ENCODE measurements around the gene AKT1.

The AKT1 gene

DNA sequence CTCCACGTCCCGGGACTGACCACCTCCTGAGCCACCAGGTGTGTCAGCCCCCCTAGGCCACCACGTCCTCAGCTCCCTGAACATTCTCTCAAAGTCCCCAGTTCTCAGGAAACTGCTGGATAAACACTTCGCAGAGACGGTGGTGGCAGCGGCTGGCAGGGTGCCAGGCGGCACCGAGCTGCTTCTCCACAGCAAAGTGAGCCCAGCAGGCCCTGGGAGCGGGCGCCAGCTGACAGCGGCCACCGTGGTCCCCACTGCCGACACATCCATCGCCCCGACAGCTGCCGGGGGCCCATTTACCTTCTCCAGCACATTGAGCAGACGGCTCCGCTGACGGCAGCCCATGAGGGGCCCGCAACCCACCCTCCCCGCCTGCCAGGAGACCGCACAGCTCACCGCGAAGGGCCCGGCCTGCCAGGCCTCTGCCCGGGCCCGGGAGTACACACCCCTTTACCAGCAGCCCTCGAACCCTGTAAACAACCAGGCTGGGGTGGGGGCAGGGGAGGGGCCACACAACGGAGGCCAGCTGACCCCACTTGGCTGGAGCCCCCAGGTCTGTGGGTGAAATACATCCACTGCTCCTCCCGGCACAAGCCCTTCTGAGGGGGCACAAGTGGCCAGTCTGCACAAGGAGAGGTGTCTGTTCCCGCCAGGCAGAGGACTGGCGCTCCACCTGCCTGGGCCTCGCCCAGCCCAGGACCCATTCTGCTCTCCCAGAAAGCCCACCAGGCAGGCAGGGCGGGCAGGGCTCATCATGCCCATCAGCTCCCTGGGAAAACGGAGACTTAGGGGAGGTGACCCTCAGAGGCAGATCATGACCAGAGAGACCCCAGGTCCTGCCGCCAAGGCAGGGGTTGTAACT is 10.5 kb downstream of the AKT1 start:
- DNase-seq, result no peak

DNA sequence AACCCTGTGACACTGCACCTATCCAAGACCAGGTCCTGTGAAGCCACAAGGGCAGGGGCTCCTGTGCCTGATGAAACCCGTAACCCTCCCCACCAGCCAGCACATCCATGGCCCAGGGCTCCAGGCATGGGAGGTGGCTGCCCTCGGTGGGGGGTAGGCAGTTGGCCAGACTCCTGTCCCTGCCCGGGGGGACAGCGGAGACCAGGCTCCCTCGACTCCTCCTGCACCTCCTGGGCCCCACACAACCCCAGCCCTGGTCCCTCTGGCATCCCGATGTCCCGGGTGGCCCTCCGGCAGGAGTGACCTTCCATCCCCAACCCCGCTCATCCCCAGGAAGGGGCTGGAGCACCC is 11.4 kb downstream of the AKT1 start:
- no peak for DNase-seq

DNA sequence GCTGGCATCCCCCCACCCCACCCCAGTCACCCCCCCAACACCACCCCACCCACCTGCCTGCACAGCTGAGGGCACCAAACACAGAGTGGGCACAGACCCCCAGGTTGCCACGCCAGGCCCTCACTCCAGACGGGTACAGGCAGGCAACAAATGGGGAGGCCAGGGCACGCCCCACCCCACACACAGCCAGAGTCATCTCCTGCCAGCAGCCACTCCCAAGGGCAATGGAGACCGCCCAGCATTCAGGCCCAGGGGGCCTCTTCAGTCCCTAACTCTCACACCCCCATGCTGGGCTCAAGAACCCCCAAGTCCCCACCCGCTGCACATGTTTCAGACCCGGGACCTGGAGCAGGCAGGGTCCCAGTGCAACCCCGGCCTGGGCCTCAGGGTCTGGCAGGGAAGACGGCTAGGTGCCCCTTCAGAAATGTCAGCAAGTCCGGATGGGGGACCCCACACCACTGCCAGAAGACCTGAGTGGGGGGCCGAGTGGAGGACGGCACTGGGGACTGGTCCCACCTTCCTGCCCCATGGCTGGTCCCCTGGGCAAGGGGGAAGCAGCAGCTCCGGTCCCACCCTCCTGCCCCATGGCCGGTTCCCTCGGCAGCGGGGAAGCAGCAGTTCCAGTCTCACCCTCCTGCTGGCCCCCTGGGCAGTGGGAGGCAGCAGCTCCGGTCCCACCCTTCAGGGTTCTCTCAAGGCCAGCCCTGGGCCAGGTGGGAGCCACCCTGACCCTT is 11.9 kb downstream of the AKT1 start:
- DNase-seq, result no peak

DNA sequence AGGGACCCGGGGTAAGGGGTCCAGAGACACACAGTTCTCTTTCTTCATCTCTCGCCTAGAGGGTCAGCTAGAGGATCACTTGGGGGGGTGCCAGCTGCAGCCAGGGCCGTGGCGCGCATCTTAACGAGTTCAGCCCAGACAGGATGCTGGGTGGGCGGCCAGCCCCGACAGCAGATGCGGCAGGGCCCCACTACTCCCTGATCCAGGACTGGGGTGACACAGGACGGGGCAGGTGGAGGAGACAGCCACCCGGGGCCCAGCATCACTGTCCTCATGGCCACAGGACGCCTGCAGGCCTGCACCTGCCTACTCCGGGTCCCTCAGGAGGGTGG is 12.8 kb downstream of the AKT1 start:
- DNase-seq, result no peak

DNA sequence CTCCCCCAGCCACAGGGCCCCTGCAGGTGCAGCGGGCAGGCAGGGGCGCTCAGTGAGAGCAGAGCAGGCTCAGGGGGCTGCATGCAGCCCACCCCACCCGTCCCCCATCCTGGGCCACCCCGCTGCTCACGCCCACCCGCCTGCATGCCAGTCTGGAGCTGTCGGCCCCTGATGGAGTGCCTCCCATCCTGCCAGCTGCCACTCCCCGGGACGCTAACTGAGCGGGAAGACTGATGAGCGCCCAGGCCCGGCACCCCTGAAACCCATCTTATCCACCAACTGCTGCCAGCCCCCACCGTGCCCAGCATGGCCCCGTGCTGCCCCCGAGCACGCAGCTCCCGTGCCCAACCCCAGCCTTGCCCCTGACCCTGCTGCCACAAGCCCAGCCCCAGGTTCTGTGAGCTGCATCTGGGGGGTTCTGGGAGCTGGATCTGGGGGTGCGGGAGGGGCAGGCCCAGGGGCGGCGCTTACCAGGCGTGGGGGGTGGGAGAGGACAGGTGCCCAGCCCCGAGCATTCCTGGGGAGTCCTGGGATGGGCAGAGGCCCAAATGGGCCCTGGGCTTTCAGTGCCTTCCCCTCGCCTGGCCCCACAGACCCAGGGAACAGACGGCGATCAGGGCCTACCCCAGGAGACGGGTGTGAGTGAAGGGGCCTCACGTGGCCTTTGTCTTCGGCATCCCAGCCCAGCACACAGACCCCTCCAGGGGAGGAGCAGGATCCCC is 13.3 kb downstream of the AKT1 start:
- DNase-seq, result no peak

DNA sequence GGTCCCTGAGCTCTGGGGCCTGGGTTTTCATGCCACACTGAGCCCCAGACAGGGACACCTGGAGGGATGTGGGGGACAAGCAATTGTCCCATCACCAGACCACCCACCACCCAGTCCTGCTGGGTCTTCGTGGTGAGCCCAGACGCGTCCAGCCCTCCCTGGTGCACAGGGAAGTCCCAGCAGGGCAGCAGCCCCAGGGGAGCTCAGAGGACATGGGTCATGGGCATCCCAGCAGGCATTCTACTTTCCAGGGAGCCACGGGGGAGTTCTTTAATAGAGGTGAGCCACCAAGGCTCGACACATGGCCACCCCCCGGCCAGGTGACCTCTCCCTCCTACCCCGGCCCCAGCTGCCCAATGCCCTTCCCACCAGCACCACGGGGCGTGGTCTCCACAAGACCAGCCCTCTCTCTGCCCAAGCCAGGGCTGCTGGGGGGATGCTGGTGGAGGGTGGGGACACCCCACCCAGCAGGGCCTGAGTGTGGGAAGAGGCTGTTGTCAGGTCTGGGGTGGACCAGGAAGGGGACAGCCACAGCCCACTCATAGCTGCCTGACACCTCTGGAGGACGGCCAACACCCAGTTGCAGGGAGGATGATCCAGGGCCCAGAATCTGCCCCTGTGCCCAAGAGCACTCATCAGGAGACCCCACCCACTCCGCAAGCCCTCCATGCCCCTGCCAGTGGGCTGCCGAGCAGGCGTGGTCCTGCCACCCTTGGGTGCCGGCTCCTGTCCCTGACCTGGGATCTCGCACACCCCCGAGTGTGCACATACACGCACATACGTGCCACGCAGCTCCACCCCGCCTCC is 14.1 kb downstream of the AKT1 start:
- no peak for DNase-seq

DNA sequence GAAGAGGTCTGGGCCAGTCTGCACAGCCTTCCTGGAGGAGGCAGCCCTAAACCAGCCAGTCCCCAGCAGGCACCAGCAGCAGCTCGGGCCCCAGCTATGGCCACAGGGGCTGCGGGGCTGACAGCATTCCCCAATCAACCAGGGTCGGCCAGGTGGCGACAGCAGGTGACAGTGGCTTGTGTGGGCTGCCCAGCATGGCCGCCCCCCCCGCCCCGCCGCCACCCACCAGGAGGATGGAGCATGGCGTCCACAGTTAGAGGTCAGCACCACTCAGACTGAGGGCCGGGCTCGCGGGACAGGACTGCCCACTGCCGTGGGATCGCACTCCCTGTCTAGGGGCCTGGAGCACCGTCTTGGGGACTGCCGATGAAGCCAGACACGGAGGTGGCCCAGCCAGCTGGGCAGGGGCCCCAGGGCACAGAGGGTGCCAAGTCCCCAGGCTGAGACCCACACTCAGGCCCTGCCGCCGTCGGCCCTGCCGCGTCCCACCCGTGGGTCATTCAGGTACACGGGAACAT is 15.0 kb downstream of the AKT1 start:
- DNase-seq, result no peak

DNA sequence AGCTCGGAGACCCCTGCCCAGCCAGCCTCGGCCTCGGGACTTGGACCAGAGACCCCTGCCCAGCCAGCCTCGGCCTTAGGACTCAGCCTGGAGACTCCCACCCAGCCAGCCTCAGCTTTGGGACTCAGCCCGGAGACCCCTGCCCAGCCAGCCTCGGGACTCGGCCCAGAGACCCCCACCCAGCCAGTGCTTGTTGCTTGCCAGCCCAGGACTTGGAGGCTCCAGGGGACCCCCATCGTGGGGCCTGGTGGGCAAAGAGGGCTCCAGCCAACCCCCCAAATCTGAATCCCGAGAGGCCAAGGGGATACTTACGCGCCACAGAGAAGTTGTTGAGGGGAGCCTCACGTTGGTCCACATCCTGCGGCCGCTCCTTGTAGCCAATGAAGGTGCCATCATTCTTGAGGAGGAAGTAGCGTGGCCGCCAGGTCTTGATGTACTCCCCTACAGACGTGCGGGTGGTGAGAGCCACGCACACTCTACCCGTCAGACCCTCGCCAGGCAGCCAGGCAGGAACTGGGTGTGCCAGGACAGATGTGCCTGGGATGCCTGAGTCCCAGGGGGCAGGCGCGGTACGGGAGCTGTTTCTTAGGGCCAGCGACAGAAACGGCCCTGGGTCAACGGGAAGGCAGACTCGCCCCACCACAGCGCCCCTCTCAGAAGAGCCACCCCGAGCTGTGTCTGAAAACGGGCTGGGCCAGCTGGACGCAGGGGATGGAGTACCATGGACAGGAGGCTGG is 15.6 kb downstream of the AKT1 start:
- no peak for DNase-seq

DNA sequence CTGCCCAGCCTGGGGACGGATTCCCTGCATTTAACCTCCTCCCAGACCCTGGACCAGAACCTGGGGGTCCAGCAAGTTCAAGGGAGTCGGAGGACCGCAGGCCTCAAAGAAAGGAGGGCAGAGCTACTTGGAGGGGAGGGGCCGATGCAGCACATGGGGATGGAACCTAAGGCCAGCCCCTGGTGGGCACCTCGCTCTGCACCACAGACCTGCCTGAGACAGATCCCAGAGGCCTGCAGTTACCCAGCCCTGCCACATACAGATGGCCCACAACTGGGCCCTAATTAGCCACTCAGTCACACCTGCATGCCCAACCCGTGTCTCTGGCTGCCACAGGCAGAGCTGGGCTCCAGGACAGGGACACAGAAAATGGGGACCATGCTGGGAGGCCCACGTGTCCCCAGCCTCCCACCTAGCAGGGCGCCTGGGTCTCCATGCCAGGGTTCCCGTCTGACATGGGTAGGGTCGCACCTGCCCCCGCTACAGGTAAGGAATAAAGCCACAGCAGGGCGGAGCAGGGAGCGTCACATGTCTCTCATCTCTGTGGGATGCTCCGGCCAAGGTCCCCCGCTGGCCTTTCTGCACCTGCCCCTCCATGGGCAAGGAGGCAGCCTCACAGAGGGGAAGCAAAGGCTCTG is 16.7 kb downstream of the AKT1 start:
- DNase-seq, result no peak

DNA sequence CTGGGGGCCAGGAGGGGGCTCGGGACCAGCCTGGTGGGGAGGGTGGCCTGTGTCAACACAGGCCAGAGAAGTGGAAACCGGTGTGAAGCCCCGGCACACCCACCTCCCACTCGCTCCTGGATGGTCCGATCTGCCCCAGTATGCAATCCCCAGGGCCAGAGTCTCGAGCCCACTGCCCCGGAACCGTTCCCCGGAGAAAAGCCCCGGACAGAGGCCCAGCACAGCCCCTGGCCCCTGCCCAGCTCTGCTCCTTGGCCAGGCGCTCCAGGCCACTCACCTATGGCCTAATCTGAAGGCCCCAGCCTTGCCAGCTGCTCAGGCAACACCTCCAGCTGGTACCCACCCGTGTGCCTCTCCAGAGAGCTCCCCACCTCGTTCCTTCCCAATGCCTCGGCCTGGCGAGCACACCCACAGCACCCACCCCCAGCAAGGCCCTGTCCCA is 17.7 kb downstream of the AKT1 start:
- no peak for DNase-seq

DNA sequence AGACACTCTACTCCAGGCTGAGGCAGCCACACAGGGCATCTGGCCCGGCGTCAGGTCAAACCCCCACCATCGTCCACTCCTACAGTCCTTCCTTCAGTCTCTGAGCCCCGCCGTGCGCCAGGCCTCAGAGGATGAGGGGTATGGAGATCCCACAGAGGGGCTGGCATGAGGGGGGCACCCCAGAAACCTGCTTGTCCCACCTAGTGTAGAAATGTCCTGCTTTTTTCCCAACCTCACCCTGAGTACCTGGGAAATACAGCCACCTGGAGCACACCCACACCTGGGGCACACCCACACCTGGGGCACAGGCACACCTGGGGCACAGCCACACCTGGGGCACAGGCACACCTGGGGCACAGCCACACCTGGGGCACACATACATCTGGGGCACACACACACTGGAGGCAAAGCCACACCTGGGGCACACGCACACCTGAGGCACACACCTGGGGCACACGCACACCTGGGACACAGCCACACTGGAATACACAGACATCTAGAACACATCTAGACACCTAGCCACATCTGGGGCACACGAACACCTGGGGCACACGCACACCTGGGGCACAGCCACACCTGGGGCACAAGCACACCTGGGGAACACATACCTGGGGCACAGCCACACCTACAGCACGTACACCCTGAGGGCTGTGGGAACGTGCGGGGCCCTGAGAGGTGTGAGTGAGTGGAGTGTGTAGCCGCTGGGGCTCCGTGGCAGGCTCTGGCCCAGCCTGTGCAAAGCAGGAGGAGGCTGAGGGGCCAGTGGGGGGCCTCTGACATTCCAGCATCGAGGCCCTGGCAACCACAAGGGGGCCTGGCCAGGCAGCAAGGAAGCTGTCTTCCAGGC is 18.4 kb downstream of the AKT1 start:
- DNase-seq, result no peak

DNA sequence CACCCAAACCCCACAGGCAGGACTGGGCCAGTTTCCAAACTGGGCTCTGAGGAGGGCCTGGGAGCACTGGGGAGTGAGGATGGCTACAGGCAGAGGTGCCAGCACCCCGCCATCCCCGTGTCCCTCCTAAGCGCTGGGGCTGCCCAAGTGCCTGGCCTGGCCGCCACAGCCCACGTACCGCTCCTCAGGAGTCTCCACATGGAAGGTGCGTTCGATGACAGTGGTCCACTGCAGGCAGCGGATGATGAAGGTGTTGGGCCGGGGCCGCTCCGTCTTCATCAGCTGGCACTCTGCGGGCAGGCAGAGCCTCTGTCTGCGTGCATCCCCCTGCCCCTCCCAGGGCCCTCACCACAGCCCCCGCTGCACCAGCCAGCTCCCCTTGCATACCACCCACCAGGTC is 19.1 kb downstream of the AKT1 start:
- DNase-seq, result no peak

DNA sequence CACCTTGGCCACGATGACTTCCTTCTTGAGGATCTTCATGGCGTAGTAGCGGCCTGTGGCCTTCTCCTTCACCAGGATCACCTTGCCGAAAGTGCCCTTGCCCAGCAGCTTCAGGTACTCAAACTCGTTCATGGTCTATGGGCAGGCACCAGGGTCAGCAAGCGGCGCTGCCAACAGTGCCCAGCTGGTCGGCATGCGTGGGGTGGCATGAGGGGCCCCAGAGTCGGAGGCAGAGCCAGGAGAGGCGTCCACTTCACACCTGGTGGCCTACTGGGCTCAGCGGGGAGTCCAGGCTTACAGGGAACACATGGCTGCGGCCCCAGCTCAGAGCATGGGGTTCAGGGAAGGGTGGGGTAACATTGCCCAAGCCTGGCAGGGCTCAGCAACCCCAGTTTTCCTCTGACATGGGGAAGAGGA is 20.5 kb downstream of the AKT1 start:
- DNase-seq, result no peak

DNA sequence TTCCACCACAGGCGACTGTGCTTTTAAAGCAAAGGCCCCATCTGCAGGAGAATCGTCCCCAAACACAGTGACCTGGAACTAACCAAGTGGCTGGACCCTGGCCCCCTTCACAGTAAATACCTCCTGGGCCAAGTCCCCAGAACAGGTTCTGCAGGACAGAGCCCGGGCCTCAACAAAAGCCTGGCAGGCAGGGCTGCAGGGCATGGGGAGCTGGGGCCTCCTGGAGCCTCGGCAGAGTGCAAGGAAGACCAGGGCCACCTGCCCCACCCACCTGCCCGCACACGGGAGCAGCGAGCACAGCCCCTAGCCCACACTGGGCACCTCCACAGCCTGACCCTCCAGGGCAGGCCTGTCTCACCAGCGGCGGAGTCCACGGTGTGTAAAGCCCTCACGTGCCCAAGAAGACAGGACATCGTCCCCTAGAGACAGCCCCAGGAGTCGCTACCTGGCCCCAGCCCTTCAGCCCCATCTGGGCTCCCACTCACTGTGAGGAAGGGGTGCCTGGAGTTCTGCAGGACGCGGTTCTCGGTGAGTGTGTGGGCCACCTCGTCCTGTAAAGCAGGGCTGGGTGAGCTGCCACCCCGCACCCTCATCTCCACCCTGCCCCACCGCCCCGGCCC is 21.0 kb downstream of the AKT1 start:
- DNase-seq, result no peak

DNA sequence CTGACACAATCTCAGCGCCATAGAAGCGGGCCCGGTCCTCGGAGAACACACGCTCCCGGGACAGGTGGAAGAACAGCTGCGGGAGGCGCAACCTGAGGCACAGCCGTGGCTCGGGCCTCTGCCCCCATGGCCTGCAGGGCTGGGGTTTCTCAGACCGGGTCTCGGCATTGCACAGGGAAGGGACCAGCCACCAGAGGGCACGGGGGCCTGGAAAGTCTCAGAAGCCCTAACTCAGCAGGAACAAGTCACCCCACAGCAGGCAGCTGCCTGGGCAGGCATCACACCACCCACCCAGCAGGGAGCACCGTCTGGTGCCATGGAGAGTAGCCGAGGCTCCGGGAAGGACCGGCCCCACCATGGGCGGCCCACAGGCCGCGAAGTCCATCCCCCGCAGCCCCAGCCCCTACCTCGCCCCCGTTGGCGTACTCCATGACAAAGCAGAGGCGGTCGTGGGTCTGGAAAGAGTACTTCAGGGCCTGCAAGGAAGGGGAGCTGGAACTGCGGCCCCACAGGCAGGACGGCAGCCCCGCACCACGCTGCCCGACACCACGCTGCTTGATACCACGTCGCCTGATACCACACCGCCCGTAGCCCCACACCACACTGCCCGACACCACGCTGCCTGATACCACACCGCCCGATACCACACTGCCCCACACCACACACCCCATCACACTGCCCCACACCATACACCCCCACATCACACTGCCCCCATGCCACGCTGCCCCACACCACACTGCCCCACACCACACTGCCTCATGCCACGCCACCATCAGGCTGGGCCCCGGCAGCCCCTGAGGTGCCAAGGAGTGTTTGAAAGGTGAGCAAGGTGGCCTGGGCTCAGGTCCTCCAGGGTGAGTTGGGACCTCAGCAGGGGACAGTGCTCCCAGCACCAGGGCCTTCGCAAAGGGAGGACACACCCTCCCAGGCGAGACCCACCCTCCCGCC is 21.8 kb downstream of the AKT1 start:
- no peak for DNase-seq

DNA sequence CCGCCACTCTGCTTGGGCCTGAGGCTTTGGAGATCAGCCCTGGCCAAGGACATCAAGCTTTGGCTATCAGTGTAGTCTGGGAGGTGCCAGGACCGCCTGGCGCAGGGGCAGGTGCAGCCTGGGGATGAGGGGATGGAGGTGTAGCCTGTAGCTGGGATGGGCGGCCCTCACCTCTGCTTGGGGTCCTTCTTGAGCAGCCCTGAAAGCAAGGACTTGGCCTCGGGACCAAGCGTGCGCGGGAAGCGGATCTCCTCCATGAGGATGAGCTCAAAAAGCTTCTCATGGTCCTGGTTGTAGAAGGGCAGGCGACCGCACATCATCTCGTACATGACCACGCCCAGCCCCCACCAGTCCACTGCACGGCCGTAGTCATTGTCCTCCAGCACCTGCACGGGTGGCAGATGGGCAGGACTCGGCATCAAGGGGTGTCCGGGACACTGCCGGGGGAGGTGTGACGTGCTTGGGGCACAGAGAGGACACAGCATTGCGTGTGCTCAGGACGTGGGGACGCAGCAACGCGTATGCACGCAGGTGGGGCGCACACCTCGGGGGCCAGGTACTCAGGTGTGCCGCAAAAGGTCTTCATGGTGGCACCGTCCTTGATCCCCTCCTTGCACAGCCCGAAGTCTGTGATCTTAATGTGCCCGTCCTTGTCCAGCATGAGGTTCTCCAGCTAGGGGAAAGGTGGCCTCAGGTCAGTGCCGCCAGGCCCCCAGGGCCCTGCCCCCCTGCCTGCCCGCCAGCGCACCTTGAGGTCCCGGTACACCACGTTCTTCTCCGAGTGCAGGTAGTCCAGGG is 22.6 kb downstream of the AKT1 start:
- DNase-seq, result no peak

DNA sequence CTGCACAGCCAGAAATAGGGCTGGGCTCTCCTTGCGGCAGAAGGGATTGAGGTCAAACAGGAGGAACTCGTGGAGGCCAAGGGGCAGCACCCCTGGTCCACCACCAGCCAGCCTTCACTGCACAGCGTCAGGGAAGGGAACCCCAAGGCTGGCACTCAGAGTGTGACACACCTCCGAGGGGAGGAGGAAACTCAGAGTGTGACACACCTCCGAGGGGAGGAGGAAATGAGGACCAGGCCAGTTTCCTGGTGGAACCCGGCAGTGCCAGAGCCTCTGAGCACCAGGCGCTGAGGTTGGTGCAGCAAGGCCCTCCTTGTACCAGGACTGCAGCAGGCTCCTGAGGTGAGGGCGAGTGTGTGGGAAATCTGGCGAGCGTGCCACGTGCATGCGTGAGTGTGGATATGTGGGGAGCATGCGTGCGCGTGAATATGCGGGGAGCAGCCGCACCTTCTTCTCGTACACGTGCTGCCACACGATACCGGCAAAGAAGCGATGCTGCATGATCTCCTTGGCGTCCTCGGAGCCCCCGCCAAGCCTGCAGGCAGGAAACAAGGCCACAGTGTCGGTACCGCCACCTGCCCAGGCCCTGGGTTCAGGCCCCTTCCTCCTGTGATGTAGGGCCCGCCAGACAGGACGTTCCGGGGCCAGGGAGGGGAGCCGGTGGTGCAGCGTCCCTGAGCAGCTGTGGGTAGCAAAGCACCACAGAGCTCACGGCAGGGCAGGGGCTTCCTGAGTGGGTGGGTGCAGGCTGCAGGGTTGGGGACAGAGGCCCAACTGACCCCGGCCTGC is 23.4 kb downstream of the AKT1 start:
- no peak for DNase-seq

Data from activated CD4-positive, alpha-beta T cell treated with anti-CD3 and anti-CD28 coated beads, Interleukin-10, Interleukin-2, amounts not matched to agents 100 ng/mL and 50 ng/mL, durations not matched to agents 16 hours and 8 hours (primary cell).